HG02763 (cell line): ENCODE results near the gene SPATA2L.

Source experiments
- ATAC-seq: cut with Tn5 transposase; IDR thresholded peaks from one replicate; pipeline ENCODE4 v1.9.1; 2021; ENCODE audit warnings: mild to moderate bottlenecking, moderate library complexity; ENCODE audit not compliant: unreplicated experiment

The SPATA2L gene

GRCh38 chr16:89660146-89660545, 41.4 kb downstream of the SPATA2L start:
- no peak for ATAC-seq

DNA sequence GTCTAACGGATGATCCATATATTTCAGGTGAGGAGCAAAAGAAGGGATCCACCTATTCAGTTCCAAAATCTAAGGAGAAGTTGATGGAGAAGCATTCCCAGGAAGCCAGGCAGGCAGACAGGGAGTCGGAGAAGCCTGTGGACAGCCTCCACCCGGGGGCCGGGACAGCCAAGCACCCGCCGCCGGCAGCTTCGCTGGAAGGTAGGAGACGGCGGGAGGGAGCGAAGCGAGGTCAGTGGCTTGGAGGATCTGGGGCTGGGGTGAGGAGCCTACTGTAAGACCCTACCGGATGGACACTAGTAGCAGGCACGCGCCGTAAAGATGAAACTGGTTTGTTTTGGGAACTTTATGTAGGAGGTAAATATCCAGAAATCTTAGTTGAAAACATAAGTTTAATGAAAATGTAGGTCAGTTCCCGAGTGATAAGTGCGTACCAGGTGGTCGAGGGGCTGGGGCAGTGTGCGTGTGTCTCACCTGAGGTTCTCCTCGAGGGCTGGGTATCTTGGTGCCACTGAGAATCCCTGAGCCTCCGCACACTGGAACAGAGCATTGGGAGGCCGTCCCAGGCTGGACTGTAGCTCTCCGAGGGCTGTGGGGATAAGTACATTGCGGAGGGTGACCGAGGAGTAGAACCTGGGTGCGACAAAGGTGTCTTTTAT, 43.2 kb downstream of the SPATA2L start:
- no peak for ATAC-seq

DNA sequence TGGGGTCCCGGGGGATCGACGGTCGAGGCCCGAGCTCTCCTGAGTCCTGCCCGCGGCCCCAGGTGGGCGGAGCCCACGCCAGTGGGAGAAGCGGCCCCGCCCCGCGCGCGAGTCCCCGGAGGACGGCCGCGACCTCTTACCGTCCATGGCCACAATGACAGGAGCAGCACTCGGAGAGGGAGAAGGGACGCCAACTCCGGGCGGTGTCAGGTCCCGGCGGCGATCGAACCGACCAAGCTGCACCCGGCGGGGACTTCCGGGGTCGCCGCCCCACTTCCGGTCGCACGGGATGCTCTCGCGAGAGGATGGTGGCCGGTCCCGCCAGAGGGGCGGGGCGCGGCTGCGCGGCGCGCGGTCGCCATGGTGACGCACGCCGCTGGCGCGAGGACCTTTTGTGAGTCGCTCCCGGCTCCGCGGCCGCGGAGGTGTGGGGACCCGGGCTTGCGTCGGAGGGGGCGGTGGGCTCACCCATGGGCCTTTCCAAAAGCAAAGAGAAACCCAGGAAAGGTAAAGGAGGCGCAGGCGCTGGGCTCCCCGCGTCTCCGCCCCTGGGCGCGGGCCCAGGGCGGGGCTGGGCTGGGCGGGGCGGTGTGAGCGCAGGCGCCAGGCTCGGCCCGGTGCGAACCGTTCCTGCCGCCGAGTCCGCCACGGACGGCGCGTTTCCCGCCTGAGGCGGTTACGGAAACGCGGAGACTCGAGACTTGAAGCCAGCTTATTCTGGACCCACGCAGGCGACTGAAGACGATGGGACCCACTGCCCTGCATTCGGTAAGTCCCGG, 43.9 kb downstream of the SPATA2L start, which contains the start of the genes CHMP1A and SPATA33:
Gene CHMP1A, minus strand, starts transcription at position 267 of the 779 bp plus-strand sequence. Its CDS starts 120 bp downstream, at position 147.
Gene SPATA33, plus strand, starts transcription at position 395 of the 779 bp plus-strand sequence. Its CDS starts 76 bp downstream, at position 471.
- ATAC-seq, result peak; percentile 92

DNA sequence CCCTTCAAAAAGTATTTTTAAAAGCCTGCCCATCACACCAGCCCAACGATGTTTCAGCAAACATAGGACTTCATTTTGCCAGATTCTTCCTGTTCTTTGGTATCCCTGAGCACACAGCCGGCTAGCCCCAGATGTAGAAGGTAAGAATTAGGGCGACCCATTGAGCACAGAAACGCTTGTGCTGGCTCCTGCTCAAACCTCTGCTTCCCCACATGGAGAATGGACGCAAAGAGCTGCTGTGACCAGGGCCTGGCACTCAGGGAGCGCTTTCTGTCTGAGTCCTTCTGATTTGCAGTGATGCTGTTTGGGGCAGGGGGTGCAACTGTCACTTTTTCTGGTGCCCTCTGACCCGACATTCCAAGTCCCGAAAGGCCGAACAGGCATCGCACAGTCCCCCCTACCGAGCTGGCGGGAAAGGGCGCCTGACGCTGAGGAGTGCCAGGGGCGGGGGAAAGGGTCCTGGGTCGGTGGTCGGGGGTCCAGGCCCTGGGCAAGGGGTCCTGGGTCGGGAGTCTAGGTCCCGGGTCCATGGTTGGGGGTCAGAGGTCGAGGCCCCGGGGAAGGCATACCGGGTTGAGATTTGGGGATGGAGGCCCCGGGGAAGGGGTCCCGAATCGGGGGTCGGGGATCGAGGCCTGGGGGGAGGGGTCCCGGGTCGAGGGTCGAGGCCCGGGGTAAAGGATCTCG, 44.9 kb downstream of the SPATA2L start:
- no peak for ATAC-seq

DNA sequence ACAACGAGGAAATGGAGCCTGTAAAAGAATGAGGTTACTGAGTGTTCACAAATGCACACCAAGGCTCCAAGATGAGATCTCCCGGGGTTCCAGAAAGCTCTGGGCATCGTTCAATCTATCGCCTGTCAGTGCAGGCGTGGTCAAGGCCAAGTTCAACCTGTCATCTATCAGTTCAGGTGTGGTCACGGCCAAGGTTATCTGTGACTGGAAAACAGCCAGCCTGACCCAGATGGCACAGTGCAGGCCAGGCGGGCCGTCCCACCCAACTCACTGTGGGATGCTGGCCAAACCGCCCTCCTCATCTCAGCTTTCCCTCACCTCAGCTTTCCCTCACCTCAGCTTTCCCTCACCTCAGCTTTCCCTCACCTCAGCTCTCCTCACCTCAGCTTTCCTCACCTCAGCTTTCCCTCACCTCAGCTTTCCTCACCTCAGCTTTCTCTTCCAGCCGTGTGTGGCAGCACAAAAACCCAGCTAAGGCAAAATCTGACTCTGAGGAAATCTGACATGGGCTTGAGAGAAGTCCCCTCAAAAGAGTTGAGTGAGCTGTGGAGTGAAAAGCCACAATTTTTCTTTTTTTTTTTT, 46.4 kb downstream of the SPATA2L start:
- no peak for ATAC-seq

- ATAC-seq, result no peak
These were observed 47.7 kb downstream of the SPATA2L start for GRCh38 chr16:89653656-89654295.

GRCh38 chr16:89651584-89651983, 49.9 kb downstream of the SPATA2L start:
- ATAC-seq, result no peak

DNA sequence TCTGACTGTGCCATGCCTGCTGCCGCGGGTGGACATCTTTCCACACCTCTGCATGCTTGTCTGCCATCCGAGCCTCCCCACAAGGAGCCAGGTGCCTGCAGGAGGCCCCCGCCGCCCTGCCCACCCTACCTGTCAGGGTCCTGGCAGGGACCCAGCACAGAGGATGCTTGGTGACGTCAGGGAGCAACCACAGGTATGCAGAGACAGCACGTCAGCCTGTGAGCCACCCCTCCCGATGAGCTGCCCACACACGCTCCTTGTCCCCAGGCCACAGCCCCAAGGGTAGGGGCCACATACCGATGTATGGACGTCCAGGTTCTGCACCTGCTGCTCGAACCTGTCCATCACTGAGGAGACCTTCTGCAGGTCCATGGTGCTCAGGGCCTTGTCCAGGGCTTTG, 54.6 kb downstream of the SPATA2L start:
- no peak for ATAC-seq
